Measurements from ENCODE around the gene ERVV-1. TPM values are rescaled to one million over a fixed set of nuclear protein-coding genes. Genes with fewer than 3 reads are reported as not detected.

The ERVV-1 gene
- polyA plus RNA-seq, 2 of the 4 experiments (the other 2 are of a cell fraction): not detected

DNA sequence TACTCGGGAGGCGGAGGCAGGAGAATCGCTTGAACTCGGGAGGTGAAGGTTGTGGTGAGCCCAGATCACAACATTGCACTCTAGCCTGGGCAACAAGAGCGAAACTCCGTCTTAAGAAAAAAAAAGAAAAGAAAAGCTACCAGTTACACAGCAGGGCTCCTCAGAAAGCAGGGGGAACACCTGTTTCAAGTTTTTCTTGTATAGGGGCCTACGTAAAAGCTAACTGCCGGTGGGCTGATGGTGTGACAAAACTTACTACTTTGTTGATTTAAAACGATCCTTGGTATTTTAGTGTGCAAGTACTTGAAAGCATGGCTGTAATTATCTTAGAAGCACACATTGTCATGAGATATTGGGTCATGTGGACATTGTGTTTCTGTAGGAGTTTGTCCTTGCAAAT, 15.7 kb upstream of the ERVV-1 start:
- DNase-seq (ENCODE audit: low read depth in 1 of 2, low spot score in 1 of 2): no peak
- H3K27ac ChIP-seq: no peak overlapping the region
- whole genome bisulfite sequencing (ENCODE audit: missing lambda C conversion rate): 44% methylated on average over 9 of the region's 9 CpGs
- no peaks in the 10 kb centered on the region for H3K4me1 ChIP-seq
- POLR2A ChIA-PET: no interaction called here
- TF ChIP-seq HEYL (CRISPR knock-in tag; IDR thresholded peaks at IDR 0.05) (no peak), RAD21 (conservative IDR thresholded peaks at IDR 0.05 in 1 of 2, IDR thresholded peaks at IDR 0.05 in 1 of 2) (no peak), CEBPB (IDR thresholded peaks at IDR 0.05) (no peak), CHD2 (IDR thresholded peaks at IDR 0.05; ENCODE audit: low read length, partially characterized antibody) (no peak), FOXS1 (CRISPR knock-in tag; IDR thresholded peaks at IDR 0.05) (no peak), POLR2A (IDR thresholded peaks at IDR 0.05; ENCODE audit: low read length) (no peak), POLR2AphosphoS2 (conservative IDR thresholded peaks at IDR 0.05; ENCODE audit: low read length) (no peak), RNF2 (IDR thresholded peaks at IDR 0.05; ENCODE audit: borderline replicate concordance, low read depth) (no peak), SREBF2 (IDR thresholded peaks at IDR 0.05) (no peak), PHF8 (IDR thresholded peaks at IDR 0.05; ENCODE audit: borderline replicate concordance, low read depth) (no peak), NR3C1 (IDR thresholded peaks at IDR 0.05) (no peak), CBX2 (IDR thresholded peaks at IDR 0.05; ENCODE audit: borderline replicate concordance, low read depth) (no peak), TFCP2L1 (CRISPR knock-in tag; IDR thresholded peaks at IDR 0.05) (no peak), FOSL2 (IDR thresholded peaks at IDR 0.05) (no peak), FOSL2 (CRISPR knock-in tag; IDR thresholded peaks at IDR 0.05) (no peak), EHF (CRISPR knock-in tag; IDR thresholded peaks at IDR 0.05) (no peak), BCL3 (IDR thresholded peaks at IDR 0.05) (no peak), USF2 (IDR thresholded peaks at IDR 0.05) (no peak)
- TF ChIP-seq, protein P1, sequence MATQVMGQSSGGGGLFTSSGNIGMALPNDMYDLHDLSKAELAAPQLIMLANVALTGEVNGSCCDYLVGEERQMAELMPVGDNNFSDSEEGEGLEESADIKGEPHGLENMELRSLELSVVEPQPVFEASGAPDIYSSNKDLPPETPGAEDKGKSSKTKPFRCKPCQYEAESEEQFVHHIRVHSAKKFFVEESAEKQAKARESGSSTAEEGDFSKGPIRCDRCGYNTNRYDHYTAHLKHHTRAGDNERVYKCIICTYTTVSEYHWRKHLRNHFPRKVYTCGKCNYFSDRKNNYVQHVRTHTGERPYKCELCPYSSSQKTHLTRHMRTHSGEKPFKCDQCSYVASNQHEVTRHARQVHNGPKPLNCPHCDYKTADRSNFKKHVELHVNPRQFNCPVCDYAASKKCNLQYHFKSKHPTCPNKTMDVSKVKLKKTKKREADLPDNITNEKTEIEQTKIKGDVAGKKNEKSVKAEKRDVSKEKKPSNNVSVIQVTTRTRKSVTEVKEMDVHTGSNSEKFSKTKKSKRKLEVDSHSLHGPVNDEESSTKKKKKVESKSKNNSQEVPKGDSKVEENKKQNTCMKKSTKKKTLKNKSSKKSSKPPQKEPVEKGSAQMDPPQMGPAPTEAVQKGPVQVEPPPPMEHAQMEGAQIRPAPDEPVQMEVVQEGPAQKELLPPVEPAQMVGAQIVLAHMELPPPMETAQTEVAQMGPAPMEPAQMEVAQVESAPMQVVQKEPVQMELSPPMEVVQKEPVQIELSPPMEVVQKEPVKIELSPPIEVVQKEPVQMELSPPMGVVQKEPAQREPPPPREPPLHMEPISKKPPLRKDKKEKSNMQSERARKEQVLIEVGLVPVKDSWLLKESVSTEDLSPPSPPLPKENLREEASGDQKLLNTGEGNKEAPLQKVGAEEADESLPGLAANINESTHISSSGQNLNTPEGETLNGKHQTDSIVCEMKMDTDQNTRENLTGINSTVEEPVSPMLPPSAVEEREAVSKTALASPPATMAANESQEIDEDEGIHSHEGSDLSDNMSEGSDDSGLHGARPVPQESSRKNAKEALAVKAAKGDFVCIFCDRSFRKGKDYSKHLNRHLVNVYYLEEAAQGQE (IDR thresholded peaks at IDR 0.05): no peak
- TF ChIP-seq, protein P2, sequence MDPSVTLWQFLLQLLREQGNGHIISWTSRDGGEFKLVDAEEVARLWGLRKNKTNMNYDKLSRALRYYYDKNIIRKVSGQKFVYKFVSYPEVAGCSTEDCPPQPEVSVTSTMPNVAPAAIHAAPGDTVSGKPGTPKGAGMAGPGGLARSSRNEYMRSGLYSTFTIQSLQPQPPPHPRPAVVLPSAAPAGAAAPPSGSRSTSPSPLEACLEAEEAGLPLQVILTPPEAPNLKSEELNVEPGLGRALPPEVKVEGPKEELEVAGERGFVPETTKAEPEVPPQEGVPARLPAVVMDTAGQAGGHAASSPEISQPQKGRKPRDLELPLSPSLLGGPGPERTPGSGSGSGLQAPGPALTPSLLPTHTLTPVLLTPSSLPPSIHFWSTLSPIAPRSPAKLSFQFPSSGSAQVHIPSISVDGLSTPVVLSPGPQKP (IDR thresholded peaks at IDR 0.05; ENCODE audit: low read depth, low read length): no peak
- CTCF ChIA-PET: no interaction called here
- FAIRE-seq: no peak
- H3K4me3 ChIP-seq: no peak overlapping the region
- ATAC-seq: no peak
- H3K4me2 ChIP-seq: no peak overlapping the region
- H3K9me3 ChIP-seq: peaks cover 64% of the 10 kb centered on the region

GRCh38 chr19:53002479-53002878, 11.2 kb upstream of the ERVV-1 start:
- no peak for ATAC-seq
- TF ChIP-seq KDM5A (IDR thresholded peaks at IDR 0.05): no peak
- TF ChIP-seq HES2 (IDR thresholded peaks at IDR 0.05): no peak
- TF ChIP-seq, protein P3, sequence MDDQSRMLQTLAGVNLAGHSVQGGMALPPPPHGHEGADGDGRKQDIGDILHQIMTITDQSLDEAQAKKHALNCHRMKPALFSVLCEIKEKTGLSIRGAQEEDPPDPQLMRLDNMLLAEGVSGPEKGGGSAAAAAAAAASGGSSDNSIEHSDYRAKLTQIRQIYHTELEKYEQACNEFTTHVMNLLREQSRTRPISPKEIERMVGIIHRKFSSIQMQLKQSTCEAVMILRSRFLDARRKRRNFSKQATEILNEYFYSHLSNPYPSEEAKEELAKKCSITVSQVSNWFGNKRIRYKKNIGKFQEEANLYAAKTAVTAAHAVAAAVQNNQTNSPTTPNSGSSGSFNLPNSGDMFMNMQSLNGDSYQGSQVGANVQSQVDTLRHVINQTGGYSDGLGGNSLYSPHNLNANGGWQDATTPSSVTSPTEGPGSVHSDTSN (IDR thresholded peaks at IDR 0.05): no peak
- TF ChIP-seq EHMT2 (IDR thresholded peaks at IDR 0.05; ENCODE audit: low read depth): no peak
- TF ChIP-seq BCL3 (IDR thresholded peaks at IDR 0.05): no peak
- TF ChIP-seq EP300 (IDR thresholded peaks at IDR 0.05): no peak
- TF ChIP-seq PHF8 (IDR thresholded peaks at IDR 0.05; ENCODE audit: borderline replicate concordance, low read depth): no peak
- no peak for TF ChIP-seq CHD4 (IDR thresholded peaks at IDR 0.05; ENCODE audit: borderline replicate concordance)
- TF ChIP-seq, protein P4, sequence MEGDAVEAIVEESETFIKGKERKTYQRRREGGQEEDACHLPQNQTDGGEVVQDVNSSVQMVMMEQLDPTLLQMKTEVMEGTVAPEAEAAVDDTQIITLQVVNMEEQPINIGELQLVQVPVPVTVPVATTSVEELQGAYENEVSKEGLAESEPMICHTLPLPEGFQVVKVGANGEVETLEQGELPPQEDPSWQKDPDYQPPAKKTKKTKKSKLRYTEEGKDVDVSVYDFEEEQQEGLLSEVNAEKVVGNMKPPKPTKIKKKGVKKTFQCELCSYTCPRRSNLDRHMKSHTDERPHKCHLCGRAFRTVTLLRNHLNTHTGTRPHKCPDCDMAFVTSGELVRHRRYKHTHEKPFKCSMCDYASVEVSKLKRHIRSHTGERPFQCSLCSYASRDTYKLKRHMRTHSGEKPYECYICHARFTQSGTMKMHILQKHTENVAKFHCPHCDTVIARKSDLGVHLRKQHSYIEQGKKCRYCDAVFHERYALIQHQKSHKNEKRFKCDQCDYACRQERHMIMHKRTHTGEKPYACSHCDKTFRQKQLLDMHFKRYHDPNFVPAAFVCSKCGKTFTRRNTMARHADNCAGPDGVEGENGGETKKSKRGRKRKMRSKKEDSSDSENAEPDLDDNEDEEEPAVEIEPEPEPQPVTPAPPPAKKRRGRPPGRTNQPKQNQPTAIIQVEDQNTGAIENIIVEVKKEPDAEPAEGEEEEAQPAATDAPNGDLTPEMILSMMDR (IDR thresholded peaks at IDR 0.05): no peak
- TF ChIP-seq NFE2L2 (conservative IDR thresholded peaks at IDR 0.05; ENCODE audit: low read length): no peak

More at GRCh38 chr19:53002479-53002878, 11.2 kb upstream of the ERVV-1 start:
- H3K9me3 ChIP-seq: peaks cover 57% of the 10 kb centered on the region; the same call in 2 of the 3 replicates
- H3K4me3 ChIP-seq: no peak overlapping the region
- H3K4me2 ChIP-seq: no peak overlapping the region
- H3K27ac ChIP-seq: no peak overlapping the region
- ChIA-PET CTCF (no interaction called here), POLR2A (no interaction called here)
- DNase-seq (ENCODE audit: low read depth in 1 of 2, low spot score in 1 of 2) (no peak), FAIRE-seq (no peak)
- 5% methylated on average over 2 of the region's 2 CpGs for whole genome bisulfite sequencing (ENCODE audit: missing lambda C conversion rate)
- no peaks in the 10 kb centered on the region for H3K4me1 ChIP-seq

All from A549 (cell line).